SJSA1 (cell line): Measurements from ENCODE around the gene TSTD1. TPM values are rescaled to one million over a fixed set of nuclear protein-coding genes. Genes with fewer than 3 reads are reported as not detected.
"Not testable (repeated sequence)": the region's sequence is repeated elsewhere in the genome, so short reads cannot be mapped to it uniquely, and the experiment has no call there.

Source experiments
- DNase-seq, 2 experiments: peaks; one replicate each; pipeline ENCODE4 v3.0.0-alpha.2; 2015 to 2020; ENCODE audit warnings: low spot score in 2 of 2, low read depth in 1 of 2
- H3K27ac ChIP-seq: fragments of 250-450 bp; sonication (Bioruptor Pico); 2 replicates; pipeline ENCODE4 v1.5.1; 2020; ENCODE audit warnings: mild to moderate bottlenecking, moderate library complexity
- H3K27me3 ChIP-seq: fragments of 250-450 bp; sonication (Bioruptor Pico); replicated peaks from 2 replicates; pipeline ENCODE4 v1.5.1; 2020; ENCODE audit warnings: mild to moderate bottlenecking, moderate library complexity
- H3K36me3 ChIP-seq: fragments of 250-450 bp; sonication (Bioruptor Pico); 2 replicates; pipeline ENCODE4 v1.5.1; 2020; ENCODE audit warnings: mild to moderate bottlenecking
- H3K4me1 ChIP-seq: fragments of 250-450 bp; sonication (Bioruptor Pico); replicated peaks from 2 replicates; pipeline ENCODE4 v1.6.1; 2021; ENCODE audit warnings: mild to moderate bottlenecking
- H3K4me3 ChIP-seq: fragments of 250-450 bp; sonication (Bioruptor Pico); 2 replicates; pipeline ENCODE4 v1.5.1; 2020; ENCODE audit warnings: mild to moderate bottlenecking
- H3K9me3 ChIP-seq: fragments of 250-450 bp; sonication (Bioruptor Pico); replicated peaks from 2 replicates; pipeline ENCODE4 v1.5.1; 2020; ENCODE audit warnings: mild to moderate bottlenecking
- total RNA-seq: library from RNA; depleted of rRNA; stranded (reverse); fragments of >200 nt; shearing (Covaris generic); gene quantifications from 2 replicates; pipeline ENCODE4 v1.2.3, GENCODE V29; 2014

TSTD1 gene
- total RNA-seq, 1 experiment from 2014 or later = 3.1 TPM

DNA sequence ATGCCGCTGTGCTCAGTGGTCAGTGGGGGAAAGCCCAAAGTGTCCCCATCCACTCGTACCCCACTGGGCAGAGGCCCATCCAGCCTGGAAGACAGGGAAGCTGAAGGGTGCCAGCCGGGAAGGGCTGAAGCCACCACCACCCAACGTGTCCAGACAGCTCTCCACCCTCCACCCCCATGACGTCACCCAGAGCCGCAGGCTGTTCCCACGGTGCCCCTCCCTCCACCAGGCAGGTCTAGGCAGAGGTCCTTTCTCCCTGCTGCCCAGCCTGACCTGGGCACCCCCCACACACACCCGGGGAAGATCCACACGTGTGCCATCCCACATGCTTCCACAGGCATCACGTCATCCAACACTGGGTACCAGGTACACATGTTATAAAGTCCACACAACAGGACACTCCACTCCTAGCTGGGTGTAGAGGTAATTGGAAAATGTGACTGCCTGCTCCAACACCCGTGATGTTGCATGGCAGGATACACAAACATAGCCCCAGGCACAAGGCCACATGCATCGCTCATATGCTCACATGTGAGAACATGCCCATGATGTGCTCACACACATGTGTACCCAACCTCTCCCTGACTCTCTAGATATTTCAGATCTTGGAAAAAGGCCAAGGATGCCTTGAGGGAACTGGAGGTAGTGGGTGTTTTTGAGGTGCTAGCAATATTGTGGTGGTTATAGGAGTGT is 36.1 kb upstream of the TSTD1 start:
- Histone ChIP-seq H3K9me3 (no peaks in the 10 kb centered on the region), H3K4me3 (no peak overlapping the region), H3K4me1 (no peaks in the 10 kb centered on the region; the same call in 1 of the 2 replicates), H3K36me3 (no peaks in the 10 kb centered on the region), H3K27ac (no peak overlapping the region), H3K27me3 (no peaks in the 10 kb centered on the region)
- no peak for DNase-seq

DNA sequence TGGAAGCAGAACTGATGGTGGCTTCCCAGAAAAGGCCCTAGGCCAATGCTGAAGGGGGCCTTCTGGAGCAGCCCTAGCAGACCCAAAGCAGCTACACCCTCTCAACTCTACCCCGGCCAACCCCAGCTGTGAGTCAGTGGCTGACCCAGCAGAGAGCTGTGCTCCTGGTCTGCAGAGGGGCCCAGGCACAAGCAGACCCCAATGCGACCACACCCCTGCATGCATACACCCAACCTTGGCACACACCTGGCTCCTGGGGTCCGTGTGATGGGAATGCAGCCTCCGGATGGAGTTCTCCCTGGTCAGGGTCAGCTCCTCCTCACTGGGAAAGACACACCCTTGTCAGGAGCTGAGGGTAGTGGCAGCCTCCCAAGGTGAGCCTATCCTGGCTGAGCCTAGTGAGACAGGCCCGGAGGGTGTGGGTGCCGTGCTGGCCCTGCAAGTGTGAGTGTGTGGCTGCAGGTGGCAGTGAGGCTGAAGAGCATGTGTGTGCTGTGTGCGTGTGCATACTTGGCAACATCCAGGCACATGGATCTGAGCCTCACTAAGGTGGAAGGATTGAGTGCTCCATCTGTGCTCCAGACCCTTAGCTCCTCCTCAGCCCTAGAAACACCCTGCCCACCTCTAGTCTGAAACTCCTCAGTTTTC is 34.8 kb upstream of the TSTD1 start:
- Histone ChIP-seq H3K27ac (no peak overlapping the region), H3K4me3 (no peak overlapping the region), H3K4me1 (no peaks in the 10 kb centered on the region; the same call in 1 of the 2 replicates), H3K36me3 (no peaks in the 10 kb centered on the region), H3K9me3 (no peaks in the 10 kb centered on the region), H3K27me3 (no peaks in the 10 kb centered on the region)
- DNase-seq = no peak

- no peaks in the 10 kb centered on the region; the same call in 1 of the 2 replicates for H3K4me1 ChIP-seq
- H3K9me3 ChIP-seq = no peaks in the 10 kb centered on the region
- no peaks in the 10 kb centered on the region for H3K27me3 ChIP-seq
- DNase-seq = no peak
- no peak overlapping the region for H3K4me3 ChIP-seq
- no peak overlapping the region for H3K27ac ChIP-seq
- H3K36me3 ChIP-seq = no peaks in the 10 kb centered on the region
Observed at GRCh38 chr1:161072751-161073449, 34.1 kb upstream of the TSTD1 start.

DNA sequence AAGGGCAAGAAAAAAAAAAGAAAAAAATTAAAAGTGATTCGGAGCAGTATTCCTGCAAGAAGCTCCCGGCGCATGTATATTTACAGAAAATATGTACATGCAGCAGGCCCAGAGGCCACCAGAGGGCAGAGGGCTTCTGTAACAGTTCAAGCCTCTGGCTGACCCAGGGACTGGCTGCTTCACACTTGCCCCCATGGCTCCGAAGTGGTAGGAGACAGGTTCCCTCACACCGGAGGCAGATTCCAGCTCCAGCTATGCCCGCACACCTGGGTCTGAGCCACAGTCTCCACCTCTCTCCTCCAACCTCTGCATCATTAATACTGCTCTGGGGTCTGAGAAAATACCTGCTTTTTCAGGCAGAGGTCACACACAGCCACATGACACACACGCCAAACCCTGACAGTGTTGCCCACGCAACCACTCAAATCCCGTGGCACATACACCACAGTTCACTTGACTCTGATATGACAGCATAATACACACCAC is 33.2 kb upstream of the TSTD1 start:
- Histone ChIP-seq H3K4me3 (no peak overlapping the region), H3K36me3 (no peaks in the 10 kb centered on the region), H3K9me3 (no peaks in the 10 kb centered on the region), H3K27ac (no peak overlapping the region), H3K27me3 (no peaks in the 10 kb centered on the region), H3K4me1 (no peaks in the 10 kb centered on the region; the same call in 1 of the 2 replicates)
- peak in 1 of 2 experiments; percentile 17 for DNase-seq

DNA sequence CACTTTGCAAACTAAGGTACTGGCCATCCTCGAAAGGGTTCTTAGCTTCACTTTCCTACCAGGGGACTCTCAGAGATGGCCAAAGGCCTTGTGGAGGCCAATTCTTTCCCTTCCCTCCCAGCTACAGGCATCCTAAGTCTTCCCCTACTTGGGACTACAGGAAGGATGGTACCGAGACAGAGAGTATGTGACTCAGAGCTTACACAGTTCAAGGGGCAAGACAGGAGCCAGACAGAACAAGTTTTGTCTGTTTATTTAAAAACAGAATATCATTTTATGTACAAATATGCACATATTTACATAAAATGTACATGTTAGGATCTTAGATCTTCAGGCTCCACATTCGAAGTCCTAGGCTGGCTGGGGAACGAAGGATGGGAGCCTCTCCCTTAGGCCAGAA is 32.0 kb upstream of the TSTD1 start:
- H3K27ac ChIP-seq = no peak overlapping the region

DNA sequence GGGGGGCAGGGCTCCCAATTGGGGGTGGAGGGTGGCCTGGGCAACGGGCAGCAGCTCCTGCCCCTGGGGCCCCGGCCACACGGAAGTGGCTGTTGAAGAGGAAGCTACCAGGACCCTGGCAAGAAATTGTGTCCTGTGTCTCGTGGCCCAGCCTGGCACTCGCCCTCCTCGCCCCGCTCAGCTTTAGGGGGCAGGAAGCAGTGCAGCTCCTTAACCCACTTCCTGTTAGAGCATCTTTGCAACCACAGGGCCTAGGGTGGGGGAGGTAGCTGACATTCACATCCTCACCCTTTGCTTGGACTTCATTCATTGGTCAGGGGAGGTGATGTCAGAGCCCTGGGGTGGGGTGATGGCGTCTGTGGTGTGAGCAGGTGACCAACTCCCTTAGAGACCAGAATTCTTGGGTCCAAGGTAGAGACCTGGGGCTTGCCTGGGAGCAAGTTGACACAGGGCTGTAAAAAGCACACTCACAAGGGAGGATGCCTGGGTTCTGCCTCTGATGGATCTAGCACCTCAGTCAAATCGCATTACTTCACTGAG is 31.0 kb upstream of the TSTD1 start, which contains the start of gene ARHGAP30:
TSS of gene ARHGAP30 (minus strand) at position 161 of the 540 bp plus-strand sequence. CDS start 267 bp downstream, outside the sequence.
- H3K4me1 ChIP-seq = no peaks in the 10 kb centered on the region; the same call in 1 of the 2 replicates
- H3K36me3 ChIP-seq = no peaks in the 10 kb centered on the region
- H3K27me3 ChIP-seq = 0 out of 2 replicates have a peak, but pooled peaks cover 2% of the 10 kb centered on the region
- no peak within 1 kb of the TSS for H3K4me3 ChIP-seq
- DNase-seq = no peak
- H3K9me3 ChIP-seq = no peaks in the 10 kb centered on the region
- no peak within 1 kb of the TSS for H3K27ac ChIP-seq

More for the DNA sequence above, 32.0 kb upstream of the TSTD1 start:
- H3K9me3 ChIP-seq = no peaks in the 10 kb centered on the region
- H3K36me3 ChIP-seq = no peaks in the 10 kb centered on the region
- DNase-seq = no peak
- H3K4me1 ChIP-seq = no peaks in the 10 kb centered on the region; the same call in 1 of the 2 replicates
- no peak overlapping the region for H3K4me3 ChIP-seq
- H3K27me3 ChIP-seq = no peaks in the 10 kb centered on the region

DNA sequence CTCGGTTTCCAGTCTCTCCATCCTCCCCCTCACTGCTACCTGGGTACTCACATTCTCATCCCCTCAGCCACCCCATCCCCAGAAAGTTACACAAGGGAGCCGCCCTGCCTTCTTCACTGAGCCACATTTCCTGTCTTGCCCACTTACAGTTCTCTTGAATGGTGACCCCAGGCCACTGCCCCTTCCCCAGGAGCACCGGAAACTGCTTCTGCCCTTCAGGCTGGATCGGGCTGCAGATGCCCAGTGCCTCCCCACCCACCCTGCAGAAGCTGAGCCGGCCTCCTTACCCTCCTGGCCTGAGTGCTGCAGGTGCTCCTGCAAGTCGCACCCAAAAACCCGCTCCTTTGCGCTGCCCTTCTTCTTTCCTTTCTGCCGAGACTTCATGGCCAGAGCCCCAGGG is 30.5 kb upstream of the TSTD1 start:
- no peak for DNase-seq
- Histone ChIP-seq H3K4me3 (no peak overlapping the region), H3K4me1 (no peaks in the 10 kb centered on the region; the same call in 1 of the 2 replicates), H3K9me3 (no peaks in the 10 kb centered on the region), H3K27ac (no peak overlapping the region), H3K27me3 (peaks cover 5% of the 10 kb centered on the region; the same call in 1 of the 2 replicates), H3K36me3 (no peaks in the 10 kb centered on the region)

DNA sequence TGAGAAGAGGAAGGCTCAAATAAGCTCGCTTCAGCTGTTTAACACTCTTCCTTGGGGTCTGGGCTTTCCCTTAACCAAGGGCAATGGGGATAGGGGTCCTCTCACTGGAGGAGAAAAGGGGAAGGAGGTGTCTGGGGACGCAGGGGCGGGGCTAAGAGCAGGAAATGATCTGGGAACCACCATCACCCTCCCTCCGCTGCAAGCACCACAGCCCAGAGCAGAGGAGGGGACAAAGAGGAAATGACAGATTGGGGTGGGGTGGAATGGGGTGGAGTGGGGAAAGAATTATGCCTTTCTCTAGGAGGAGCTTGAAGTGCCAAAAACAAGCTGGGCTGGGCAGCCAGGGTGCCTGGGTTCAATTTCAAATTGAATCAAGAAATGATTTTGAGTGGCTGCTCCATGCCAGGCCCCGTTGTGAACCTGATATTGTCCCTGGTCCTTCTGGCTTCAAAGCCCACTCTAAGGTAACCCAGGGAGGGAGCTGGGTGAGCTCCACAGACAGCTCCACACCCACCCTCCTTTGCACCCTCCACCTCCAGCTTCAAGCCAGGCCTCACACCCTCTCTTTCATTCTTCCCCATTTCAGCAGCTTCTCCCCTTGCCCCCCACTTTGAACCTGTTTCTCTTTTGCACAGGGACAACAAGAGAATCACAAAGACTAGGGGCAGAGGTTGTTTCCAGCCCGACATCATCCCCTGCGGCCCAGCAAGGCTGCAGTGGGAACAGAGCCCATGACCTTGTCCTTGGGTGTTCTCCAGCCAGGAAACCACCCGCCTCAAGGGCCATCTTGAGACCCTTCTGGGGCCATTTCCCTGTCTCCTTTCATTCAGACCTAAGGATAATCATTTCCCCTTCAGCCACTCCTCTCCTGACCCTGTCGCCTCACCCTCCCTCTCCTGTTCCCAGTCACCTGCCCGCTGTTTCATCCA is 29.8 kb upstream of the TSTD1 start:
- Histone ChIP-seq H3K9me3 (no peaks in the 10 kb centered on the region), H3K36me3 (no peaks in the 10 kb centered on the region), H3K27ac (no peak overlapping the region), H3K4me1 (no peaks in the 10 kb centered on the region; the same call in 1 of the 2 replicates), H3K27me3 (peaks cover 7% of the 10 kb centered on the region; the same call in 1 of the 2 replicates), H3K4me3 (no peak overlapping the region)
- no peak for DNase-seq

DNA sequence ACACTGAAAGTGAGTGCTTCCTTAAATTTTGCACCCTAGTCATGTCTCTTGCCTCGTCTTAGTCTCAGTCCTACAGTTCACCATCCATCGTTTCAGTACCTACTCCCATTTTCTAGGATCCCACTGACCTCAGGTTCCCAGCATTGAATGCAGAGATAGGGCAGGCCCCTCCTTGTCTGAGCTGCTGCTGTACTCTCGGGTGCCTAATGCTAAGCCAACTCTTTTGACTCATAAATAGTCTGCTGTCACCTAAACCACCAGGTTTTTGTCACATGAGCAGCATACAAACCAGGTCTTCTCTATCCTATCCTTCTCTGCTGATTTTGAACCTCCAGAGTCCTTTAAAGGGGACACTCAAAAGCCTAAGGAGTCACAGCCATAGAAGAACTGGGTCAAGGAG is 27.9 kb upstream of the TSTD1 start:
- no peaks in the 10 kb centered on the region for H3K36me3 ChIP-seq
- H3K9me3 ChIP-seq = no peaks in the 10 kb centered on the region
- no peak overlapping the region for H3K27ac ChIP-seq
- H3K4me1 ChIP-seq = no peaks in the 10 kb centered on the region; the same call in 1 of the 2 replicates
- H3K4me3 ChIP-seq = no peak overlapping the region
- H3K27me3 ChIP-seq = peaks cover 13% of the 10 kb centered on the region
- no peak for DNase-seq

DNA sequence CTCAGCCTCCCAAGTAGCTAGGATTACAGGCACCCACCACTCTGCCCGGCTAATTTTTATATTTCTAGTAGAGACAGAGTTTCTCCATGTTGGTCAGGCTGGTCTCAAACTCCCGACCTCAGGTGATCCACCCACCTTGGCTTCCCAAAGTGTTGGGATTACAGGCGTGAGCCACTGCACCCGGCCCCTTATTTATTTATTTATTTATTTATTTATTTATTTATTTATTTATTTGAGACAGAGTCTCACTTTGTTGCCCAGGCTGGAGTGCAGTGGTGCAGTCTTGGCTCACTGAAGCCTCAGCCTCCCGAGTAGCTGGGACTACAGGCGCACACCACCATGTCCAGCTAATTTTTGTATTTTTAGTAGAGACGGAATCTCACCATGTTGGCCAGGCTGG is 26.9 kb upstream of the TSTD1 start:
- not testable (repeated sequence) for H3K4me1 ChIP-seq, H3K9me3 ChIP-seq, H3K27ac ChIP-seq, DNase-seq, H3K36me3 ChIP-seq, H3K4me3 ChIP-seq
- H3K27me3 ChIP-seq = peaks cover 13% of the 10 kb centered on the region

DNA sequence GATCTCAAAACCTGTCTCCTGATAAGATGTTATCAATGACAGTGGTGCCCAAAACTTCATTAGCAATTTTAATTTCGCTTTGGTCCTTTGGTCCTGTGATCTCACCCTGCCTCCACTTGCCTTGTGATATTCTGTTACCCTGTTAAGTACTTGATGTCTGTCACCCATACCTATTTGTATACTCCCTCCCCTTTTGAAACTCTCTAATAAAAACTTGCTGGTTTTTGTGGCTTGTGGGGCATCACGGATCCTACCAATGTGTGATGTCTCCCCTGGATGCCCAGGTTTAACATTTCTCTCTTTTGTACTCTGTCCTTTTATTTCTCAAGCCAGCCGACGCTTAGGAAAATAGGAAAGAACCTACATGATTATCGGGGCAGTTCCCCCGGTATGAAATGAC is 25.2 kb upstream of the TSTD1 start:
- DNase-seq, H3K36me3 ChIP-seq, H3K27ac ChIP-seq, H3K9me3 ChIP-seq, H3K4me1 ChIP-seq, H3K4me3 ChIP-seq: not testable (repeated sequence)
- H3K27me3 ChIP-seq = peaks cover 13% of the 10 kb centered on the region

DNA sequence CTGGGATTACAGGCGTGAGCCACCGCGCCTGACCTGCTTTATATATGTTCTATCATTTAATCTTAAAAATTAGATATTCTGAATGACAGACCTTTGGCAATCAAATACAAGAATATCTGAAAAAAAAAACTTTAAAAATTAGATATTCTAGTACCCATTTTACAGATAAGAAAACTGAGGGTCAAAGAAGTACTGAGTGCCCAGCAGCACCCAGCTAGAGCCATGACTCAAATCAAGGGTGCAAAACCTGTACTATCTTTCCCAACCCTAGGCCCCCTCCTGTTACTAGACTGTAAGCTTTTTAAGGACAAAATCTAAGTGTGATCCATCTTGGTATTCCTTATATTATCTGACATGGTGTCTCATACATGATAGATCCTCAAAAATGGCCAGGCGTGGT is 22.7 kb upstream of the TSTD1 start:
- no peaks in the 10 kb centered on the region for H3K4me1 ChIP-seq
- DNase-seq = no peak

DNA sequence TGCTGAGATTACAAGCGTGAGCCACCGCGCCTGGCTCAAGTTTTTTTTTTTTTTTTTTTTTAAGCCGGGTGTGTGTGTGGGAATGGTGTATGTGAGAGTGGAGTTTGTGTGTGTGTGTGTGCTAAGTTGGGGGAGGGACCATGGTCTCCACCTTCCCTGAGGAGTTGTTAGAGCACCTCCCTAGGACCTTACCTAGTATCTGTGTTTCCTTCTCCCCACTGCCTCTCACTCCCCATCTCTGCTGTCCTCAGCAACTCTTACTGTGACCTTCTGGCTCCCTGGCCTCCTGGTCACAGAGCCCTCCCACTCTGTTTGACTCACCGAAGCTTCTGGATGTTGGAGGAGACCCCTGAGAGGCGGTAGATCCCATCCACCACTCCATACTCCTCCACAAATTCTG is 20.5 kb upstream of the TSTD1 start:
- Histone ChIP-seq H3K4me3 (no peak overlapping the region), H3K27me3 (peaks cover 9% of the 10 kb centered on the region), H3K36me3 (no peaks in the 10 kb centered on the region), H3K9me3 (no peaks in the 10 kb centered on the region), H3K27ac (no peak overlapping the region), H3K4me1 (no peaks in the 10 kb centered on the region)
- no peak for DNase-seq

More for the DNA sequence above, 22.7 kb upstream of the TSTD1 start:
- H3K27ac ChIP-seq = no peak overlapping the region
- no peaks in the 10 kb centered on the region for H3K36me3 ChIP-seq
- peaks cover 13% of the 10 kb centered on the region for H3K27me3 ChIP-seq
- H3K4me3 ChIP-seq = no peak overlapping the region
- H3K9me3 ChIP-seq = no peaks in the 10 kb centered on the region
